ENCODE data around the gene GAL3ST2. TPM values are rescaled to one million over a fixed set of nuclear protein-coding genes. Genes with fewer than 3 reads are reported as not detected.

Gene GAL3ST2
- polyA plus RNA-seq, 1 experiment: not detected

- TF ChIP-seq CTCF (IDR thresholded peaks at IDR 0.05; ENCODE audit: low read depth, low read length): no peak
- Histone ChIP-seq H3K9me3 (ENCODE audit: control insufficient read depth, insufficient read depth, low read length) (peaks cover 5% of the 10 kb centered on the region), H3K27me3 (ENCODE audit: control insufficient read depth, insufficient read depth, low read length) (no peaks in the 10 kb centered on the region), H3K4me3 (ENCODE audit: low read depth, low read length) (no peak overlapping the region), H3K27ac (ENCODE audit: low read depth, low read length) (no peak overlapping the region)
- POLR2A ChIA-PET: no interaction called here
- no peak for DNase-seq (ENCODE audit: low read depth, low spot score)
- CTCF ChIA-PET: interaction anchor here (1.0 kb wide), 1 partner anchor 12 kb away, joined by 4 read pairs; no protein-coding TSS in a partner anchor
Measured at GRCh38 chr2:241750076-241750840, 26.4 kb upstream of the GAL3ST2 start.

DNA sequence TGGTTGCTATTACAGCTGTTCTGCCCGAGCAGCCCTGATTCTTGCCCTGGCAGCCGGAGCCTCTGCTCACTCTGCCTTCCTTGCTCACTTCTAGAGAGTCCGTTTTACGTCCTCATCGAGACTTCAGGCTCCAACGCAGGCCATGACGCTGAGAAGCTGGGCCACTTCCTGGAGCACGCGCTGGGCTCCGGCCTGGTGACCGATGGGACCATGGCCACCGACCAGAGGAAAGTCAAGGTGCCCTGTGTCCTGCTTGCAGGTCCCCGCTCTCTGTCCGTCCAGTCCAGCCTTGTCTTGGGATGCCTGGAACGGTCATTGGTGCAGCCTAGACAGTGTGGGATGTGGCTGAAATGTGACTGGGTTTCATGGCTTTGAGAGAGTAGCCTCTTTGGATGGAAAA is 25.5 kb upstream of the GAL3ST2 start:
- CTCF ChIA-PET: no interaction called here
- POLR2A ChIA-PET: no interaction called here
- Histone ChIP-seq H3K9me3 (ENCODE audit: control insufficient read depth, insufficient read depth, low read length) (no peaks in the 10 kb centered on the region; the same call in none of the 2 replicates), H3K27me3 (ENCODE audit: control insufficient read depth, insufficient read depth, low read length) (no peaks in the 10 kb centered on the region), H3K4me3 (ENCODE audit: low read depth, low read length) (no peak overlapping the region), H3K27ac (ENCODE audit: low read depth, low read length) (no peak overlapping the region)
- TF ChIP-seq CTCF (IDR thresholded peaks at IDR 0.05; ENCODE audit: low read depth, low read length): no peak
- DNase-seq (ENCODE audit: low read depth, low spot score): no peak

DNA sequence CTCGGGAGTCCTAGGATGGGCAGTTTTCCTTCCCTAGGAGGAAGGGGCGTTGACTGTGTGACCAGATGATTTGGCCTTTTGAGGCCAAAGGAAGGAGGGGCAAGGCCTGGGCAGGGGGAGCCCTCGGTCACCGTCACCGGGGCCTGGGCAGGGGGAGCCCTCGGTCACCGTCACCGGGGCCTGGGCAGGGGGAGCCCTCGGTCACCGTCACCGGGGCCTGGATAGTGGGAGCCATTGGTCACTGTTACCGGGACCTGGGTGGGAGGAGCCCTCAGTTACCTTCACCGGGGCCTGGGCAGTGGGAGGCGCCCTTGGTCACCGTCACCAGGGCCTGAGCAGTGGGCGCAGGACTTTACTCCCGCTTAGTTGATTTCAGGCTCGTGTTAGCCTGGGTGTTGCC is 24.8 kb upstream of the GAL3ST2 start:
- Histone ChIP-seq H3K27ac (ENCODE audit: low read depth, low read length) (no peak overlapping the region), H3K4me3 (ENCODE audit: low read depth, low read length) (no peak overlapping the region), H3K9me3 (ENCODE audit: control insufficient read depth, insufficient read depth, low read length) (no peaks in the 10 kb centered on the region; the same call in none of the 2 replicates), H3K27me3 (ENCODE audit: control insufficient read depth, insufficient read depth, low read length) (no peaks in the 10 kb centered on the region)
- POLR2A ChIA-PET: no interaction called here
- no peak for TF ChIP-seq CTCF (IDR thresholded peaks at IDR 0.05; ENCODE audit: low read depth, low read length)
- DNase-seq (ENCODE audit: low read depth, low spot score): no peak
- CTCF ChIA-PET: no interaction called here

- Histone ChIP-seq H3K27ac (ENCODE audit: low read depth, low read length) (no peak overlapping the region), H3K9me3 (ENCODE audit: control insufficient read depth, insufficient read depth, low read length) (no peaks in the 10 kb centered on the region; the same call in 1 of the 2 replicates), H3K4me3 (ENCODE audit: low read depth, low read length) (no peak overlapping the region), H3K27me3 (ENCODE audit: control insufficient read depth, insufficient read depth, low read length) (no peaks in the 10 kb centered on the region)
- no peak for DNase-seq (ENCODE audit: low read depth, low spot score)
- TF ChIP-seq CTCF (IDR thresholded peaks at IDR 0.05; ENCODE audit: low read depth, low read length): no peak
- CTCF ChIA-PET: no interaction called here
- POLR2A ChIA-PET: no interaction called here
Measured at GRCh38 chr2:241752253-241752652, 24.4 kb upstream of the GAL3ST2 start.

DNA sequence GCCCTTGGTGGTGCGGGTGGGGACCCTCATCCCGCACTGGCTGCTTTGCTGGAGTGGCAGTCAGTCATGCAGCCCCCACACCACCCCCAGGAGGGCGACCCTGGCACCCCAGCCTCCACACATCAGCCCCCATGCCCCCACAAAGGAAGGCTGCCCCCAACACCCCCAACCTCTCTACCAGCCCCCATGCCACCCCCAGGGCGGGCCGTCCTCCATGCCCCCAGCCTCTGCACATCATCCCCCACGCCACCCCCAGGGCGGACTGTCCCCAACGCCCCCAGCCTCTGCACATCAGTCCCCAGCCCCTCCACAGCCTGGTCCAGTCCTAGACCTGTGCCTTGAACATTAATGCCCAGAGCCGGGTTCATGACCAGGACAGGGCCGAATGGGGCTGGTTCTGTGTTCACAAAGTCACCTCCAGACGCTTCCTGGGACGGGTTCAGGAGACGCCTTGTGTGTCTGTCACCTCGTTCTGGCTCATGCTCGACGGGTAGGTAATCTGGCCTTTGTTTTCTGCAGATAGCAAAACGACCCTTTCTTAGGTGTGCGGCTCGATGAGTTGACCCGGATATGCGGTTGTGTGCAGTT is 23.8 kb upstream of the GAL3ST2 start:
- POLR2A ChIA-PET: no interaction called here
- H3K4me3 ChIP-seq (ENCODE audit: low read depth, low read length): no peak overlapping the region
- no peaks in the 10 kb centered on the region; the same call in 1 of the 2 replicates for H3K9me3 ChIP-seq (ENCODE audit: control insufficient read depth, insufficient read depth, low read length)
- CTCF ChIA-PET: no interaction called here
- H3K27me3 ChIP-seq (ENCODE audit: control insufficient read depth, insufficient read depth, low read length): no peaks in the 10 kb centered on the region
- TF ChIP-seq CTCF (IDR thresholded peaks at IDR 0.05; ENCODE audit: low read depth, low read length): no peak
- DNase-seq (ENCODE audit: low read depth, low spot score): no peak
- H3K27ac ChIP-seq (ENCODE audit: low read depth, low read length): no peak overlapping the region

Measured in AG04450 (cell line).